Astrocyte of the spinal cord (primary cell): ENCODE measurements around the gene LENG1.
A peak's percentile ranks its signal among the peaks of the same experiment; 100 is the strongest.
"Not testable (repeated sequence)": the region's sequence is repeated elsewhere in the genome, so short reads cannot be mapped to it uniquely, and the experiment has no call there.

ENCODE experiments used
- DNase-seq: peaks from one replicate; pipeline ENCODE4 v3.0.0; 2011; ENCODE audit warnings: low read depth, low spot score
- H3K4me3 ChIP-seq: 2 replicates; pipeline ENCODE4 v1.5.1; 2011; ENCODE audit warnings: low read depth, mild to moderate bottlenecking, low read length, moderate library complexity
- in situ Hi-C: cut with HindIII; loops from 2 replicates; pipeline ENCODE4 v1.10.0; 2017; ENCODE audit warnings: low sequenced_read_pairs
- TF ChIP-seq, protein P1 (sequence below): IDR thresholded peaks from 2 replicates; pipeline ENCODE4 v1.5.1; 2012; ENCODE audit warnings: low read depth, mild to moderate bottlenecking, low read length, inconsistent platforms

The LENG1 gene

DNA sequence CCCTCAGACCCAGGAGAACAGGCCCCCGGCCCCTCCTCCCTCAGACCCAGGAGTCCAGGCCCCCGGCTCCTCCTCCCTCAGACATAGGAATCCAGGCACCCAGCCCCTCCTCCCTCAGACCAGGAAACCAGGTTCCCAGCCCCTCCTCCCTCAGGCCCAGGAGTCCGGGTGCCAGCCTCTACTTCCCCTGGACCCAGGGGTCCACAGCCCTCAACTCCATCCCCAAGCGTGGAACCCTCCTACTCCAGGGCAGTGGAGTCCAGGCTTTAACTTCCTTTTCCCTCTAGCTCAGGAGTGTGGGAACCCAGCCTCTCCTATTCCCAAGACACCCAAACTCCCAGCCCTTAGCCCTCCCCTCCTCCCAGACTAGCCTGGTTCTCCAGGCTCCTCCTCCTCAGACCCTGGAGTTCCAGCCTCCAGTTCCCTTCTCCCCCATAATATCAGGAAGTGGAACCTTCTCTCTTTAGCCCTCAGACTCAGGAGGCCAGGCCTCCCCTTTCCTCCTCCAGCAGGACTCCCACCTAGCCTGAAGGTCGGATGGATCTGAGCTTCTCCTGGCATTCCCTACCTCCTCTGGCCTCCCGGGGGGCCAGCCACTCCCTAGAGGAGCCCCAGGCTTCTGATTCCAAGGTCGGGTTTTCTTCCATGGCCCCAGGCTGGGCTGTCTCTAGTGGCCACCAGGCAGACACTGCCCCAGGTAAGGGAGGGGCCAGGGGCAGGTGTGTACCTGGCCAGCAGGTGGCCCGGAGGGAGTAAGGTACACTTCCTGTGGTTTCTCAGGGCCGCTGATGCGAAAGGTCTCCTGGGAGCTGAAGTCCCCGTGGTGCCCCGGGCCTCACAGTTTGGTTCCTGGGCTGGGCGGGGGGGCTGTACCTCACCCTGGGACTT lies 13.2 kb upstream of the LENG1 start, which contains the start of gene TMC4:
Gene TMC4 (minus strand): TSS at position 690 of the 888 bp plus-strand sequence. CDS start 43 bp downstream, at position 647.
- TF ChIP-seq, protein P1, sequence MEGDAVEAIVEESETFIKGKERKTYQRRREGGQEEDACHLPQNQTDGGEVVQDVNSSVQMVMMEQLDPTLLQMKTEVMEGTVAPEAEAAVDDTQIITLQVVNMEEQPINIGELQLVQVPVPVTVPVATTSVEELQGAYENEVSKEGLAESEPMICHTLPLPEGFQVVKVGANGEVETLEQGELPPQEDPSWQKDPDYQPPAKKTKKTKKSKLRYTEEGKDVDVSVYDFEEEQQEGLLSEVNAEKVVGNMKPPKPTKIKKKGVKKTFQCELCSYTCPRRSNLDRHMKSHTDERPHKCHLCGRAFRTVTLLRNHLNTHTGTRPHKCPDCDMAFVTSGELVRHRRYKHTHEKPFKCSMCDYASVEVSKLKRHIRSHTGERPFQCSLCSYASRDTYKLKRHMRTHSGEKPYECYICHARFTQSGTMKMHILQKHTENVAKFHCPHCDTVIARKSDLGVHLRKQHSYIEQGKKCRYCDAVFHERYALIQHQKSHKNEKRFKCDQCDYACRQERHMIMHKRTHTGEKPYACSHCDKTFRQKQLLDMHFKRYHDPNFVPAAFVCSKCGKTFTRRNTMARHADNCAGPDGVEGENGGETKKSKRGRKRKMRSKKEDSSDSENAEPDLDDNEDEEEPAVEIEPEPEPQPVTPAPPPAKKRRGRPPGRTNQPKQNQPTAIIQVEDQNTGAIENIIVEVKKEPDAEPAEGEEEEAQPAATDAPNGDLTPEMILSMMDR, result no peak
- DNase-seq, result no peak
- no peak within 1 kb of the TSS for H3K4me3 ChIP-seq
- in situ Hi-C loops, result no loop called here

DNA sequence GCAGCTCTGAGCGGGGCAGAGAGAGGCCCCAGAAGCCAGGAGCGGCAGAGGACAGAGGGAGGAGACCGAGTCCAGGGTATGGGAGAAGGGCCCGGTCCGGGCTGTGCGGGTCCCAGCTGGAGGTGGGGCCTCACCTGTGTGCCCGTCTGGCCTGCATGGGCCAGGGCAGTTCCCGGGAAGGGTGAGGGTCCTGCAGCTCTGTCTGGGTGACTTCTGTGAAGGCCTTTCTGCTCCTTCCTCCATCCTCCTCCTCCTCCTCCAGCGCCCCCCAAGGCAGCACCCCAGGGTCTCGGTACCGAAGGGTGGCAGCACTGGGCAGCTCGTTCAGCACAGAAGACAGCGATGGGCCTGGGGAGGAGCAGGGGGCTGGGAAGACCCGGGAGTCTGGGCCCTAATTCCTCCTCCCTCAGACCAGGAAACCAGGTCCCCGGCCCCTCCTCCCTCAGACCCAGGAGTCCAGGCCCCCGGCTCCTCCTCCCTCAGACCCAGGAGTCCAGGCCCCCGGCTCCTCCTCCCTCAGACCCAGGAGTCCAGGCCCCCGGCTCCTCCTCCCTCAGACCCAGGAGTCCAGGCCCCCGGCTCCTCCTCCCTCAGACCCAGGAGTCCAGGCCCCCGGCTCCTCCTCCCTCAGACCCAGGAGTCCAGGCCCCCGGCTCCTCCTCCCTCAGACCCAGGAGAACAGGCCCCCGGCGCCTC lies 12.4 kb upstream of the LENG1 start:
- H3K4me3 ChIP-seq, in situ Hi-C loops: not testable (repeated sequence)

DNA sequence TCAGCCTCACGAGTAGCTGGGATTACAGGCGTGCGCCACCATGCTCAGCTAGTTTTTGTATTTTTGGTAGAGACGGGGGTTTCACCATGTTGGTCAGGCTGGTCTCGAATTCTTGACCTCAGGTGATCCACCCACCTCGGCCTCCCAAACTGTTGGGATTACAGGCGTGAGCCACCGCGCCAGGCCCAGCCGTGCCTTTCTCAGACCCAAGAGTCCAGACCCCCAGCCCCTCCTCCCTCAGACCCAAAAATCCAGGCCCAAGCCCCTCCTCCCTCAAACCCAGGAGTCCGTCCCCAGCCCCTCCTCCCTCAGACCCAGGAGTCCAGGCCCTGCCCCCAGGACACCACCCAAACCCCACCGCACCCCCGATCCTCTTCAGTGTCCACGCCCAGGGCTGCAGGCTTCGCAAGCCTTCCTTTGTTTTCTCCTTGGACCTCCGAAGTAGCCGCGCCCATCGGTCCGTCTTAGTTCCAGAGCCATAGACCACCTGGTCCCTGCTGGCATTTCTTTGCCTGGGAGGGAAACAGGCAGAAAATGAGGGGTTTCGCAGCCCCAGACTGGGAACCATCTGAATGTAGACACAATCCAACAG lies 9.7 kb upstream of the LENG1 start:
- no peak for DNase-seq

More for the DNA sequence above, 12.4 kb upstream of the LENG1 start:
- not testable (repeated sequence) for DNase-seq

DNA sequence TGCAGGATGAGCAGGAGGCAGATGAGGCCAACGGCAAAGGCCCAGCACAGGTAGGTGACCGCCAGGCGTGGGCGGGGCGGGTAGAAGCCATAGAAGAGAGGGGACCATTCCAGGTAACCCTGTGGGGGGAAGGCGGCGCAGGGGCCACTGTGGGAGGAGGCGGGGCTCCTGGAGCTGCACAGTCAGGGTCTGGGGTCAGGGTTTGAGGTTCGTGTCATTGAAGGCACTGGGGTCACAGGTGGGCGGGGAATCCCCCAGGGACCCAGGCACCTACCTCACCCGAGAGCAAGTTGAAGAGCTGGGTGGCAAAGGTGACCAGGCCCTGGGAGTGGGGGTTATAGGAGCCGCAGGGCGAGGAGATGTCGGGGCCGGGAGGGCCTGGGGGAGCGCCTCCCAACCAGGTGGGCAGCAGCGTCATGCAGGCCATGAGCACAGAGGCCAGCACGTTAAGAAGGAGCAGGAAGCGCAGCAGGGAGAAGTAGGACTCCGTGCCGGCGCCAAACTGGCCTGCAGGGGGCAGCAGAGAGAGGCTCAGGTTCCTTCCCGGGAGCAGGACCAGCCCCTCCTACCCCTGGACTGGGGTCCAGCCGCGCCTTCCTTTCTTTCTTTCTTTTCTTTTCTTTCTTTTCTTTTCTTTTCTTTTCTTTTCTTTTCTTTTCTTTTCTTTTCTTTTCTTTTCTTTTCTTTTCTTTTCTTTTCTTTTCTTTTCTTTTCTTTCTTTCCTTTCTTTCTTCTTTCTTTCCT lies 8.8 kb upstream of the LENG1 start:
- no peak overlapping the region for H3K4me3 ChIP-seq
- TF ChIP-seq, protein P1, result peak; percentile 96
- in situ Hi-C loops, result no loop called here
- peak; percentile 81 for DNase-seq

More for the DNA sequence above, 9.7 kb upstream of the LENG1 start:
- TF ChIP-seq, protein P1, result no peak
- in situ Hi-C loops, result no loop called here
- H3K4me3 ChIP-seq, result no peak overlapping the region

DNA sequence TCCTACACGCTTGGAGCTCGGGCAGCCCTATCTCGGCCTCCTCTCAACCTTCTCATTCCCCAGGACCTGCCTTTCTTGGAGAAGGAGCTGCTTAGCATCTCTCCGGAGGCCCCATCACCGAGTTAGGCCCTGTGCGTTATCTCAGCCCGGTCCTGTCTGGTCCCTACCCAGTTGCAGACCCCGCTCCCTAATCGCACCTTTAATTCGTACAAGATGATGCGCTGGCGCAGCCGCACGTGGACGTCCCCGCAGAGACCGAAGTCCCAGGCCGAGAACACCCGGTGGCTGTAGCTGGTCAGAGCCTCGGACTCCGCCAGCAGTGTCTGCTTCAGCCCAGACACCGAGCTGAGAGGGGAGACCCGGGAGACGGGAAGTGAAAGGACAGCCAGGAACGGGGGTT lies 5.7 kb upstream of the LENG1 start:
- H3K4me3 ChIP-seq, result no peak overlapping the region
- DNase-seq, result no peak
- TF ChIP-seq, protein P1, result no peak
- in situ Hi-C loops, result no loop called here

DNA sequence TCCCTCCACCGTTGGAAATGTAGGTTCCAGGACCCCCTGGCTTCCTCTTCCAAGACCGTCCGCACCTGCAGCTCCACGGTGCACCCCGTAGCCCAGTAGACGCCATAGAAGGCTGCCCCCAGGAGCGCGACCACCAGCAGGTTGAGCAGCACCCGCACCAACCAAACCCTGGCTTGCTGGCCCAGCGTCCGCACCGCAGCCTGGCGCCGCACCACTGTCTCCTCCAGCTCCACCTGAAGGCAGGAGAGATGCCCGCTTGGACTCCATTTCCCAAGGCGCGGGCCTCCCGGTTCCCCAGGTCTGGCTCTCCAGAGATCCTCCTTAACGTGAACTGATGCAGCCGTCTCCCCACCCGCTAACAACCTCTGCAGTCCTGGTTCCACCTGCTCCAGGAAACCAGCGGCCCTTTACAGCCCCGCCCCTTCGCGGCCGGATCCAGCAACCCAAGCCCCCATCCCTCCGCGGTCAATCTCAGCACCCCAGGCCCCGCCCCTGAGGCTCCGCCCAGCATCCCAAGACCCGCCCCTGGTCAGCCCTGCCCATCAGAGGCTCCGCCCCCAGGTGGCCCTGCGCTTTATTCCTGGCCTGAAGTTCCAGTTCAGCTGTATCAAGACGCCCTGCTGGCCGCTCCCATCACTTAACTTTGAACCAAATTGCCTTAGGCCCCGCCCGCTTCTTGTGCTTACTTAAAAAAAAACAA lies 5.0 kb upstream of the LENG1 start:
- in situ Hi-C loops, result no loop called here
- no peak overlapping the region for H3K4me3 ChIP-seq
- no peak for DNase-seq

More for the DNA sequence above, 5.0 kb upstream of the LENG1 start:
- TF ChIP-seq, protein P1, result no peak
